HUES64 (cell line): ENCODE results near the gene EBLN2. TPM values are rescaled to one million over a fixed set of nuclear protein-coding genes. Genes with fewer than 3 reads are reported as not detected.

Source experiments
- H3K27ac ChIP-seq: 2 replicates; pipeline ENCODE4 v1.7.0; 2013; ENCODE audit warnings: low read depth, low read length, inconsistent platforms
- H3K27me3 ChIP-seq: 2 replicates; pipeline ENCODE4 v1.6.1; 2013; ENCODE audit warnings: mild to moderate bottlenecking, low read length; ENCODE audit not compliant: insufficient read depth
- H3K36me3 ChIP-seq: 2 replicates; pipeline ENCODE4 v1.6.1; 2013; ENCODE audit warnings: mild to moderate bottlenecking, low read length; ENCODE audit not compliant: insufficient read depth
- H3K4me1 ChIP-seq: 2 replicates; pipeline ENCODE4 v1.6.1; 2013; ENCODE audit warnings: mild to moderate bottlenecking, low read length, moderate library complexity; ENCODE audit not compliant: insufficient read depth
- H3K4me3 ChIP-seq: 2 replicates; pipeline ENCODE4 v1.5.1; 2013; ENCODE audit warnings: mild to moderate bottlenecking, low read length, moderate library complexity
- H3K9ac ChIP-seq: 2 replicates; pipeline ENCODE4 v1.6.1; 2013; ENCODE audit warnings: mild to moderate bottlenecking, low read depth, low read length
- H3K9me3 ChIP-seq: 2 replicates; pipeline ENCODE4 v1.6.1; 2013; ENCODE audit warnings: low read depth, low read length; ENCODE audit not compliant: insufficient read depth
- WGBS: fragments of 150-250, 120-280 bp; methylation state at CpG from one replicate; pipeline ENCODE4 v1.1.7; 2013; ENCODE audit warnings: missing lambda C conversion rate; 5-methylcytosine and 5-hydroxymethylcytosine counted together
- polyA plus RNA-seq, 2 experiments: library from polyadenylated mRNA; stranded (reverse); fragments of 50-300 nt; gene quantifications; one replicate each; pipeline ENCODE4 v1.2.3, GENCODE V29; 2013

Gene EBLN2
- 2.0 TPM for polyA plus RNA-seq (2013, experiment 1 of 2)
- 1.6 TPM for polyA plus RNA-seq (2013, experiment 2 of 2)

DNA sequence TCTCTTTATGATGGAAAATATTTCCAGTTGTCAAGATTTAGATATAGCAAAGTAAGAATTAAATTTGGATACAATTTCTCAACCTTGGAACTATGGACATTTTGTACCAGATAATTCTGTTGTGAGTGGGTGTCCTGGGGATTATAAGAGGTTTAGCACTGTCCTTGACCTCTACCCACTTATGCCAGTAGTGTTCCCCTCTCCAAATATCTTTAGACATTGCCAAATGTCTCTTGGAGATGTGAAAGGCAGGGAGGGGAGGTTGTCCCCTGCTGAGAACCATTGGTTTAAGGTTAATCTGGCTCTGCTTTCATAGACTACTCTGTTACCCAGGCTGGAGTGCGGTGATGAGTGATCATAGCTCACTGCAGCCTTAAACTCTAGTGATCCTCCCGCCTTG, at the start of gene EBLN2:
Gene EBLN2 (plus strand): TSS at position 244 of the 400 bp plus-strand sequence. CDS start 423 bp downstream, outside the sequence.
- Histone ChIP-seq H3K9me3 (no peaks in the 10 kb centered on the region), H3K36me3 (peaks cover 81% of the 10 kb centered on the region), H3K9ac (no peak within 1 kb of the TSS), H3K4me1 (no peaks in the 10 kb centered on the region), H3K27me3 (no peaks in the 10 kb centered on the region), H3K27ac (no peak within 1 kb of the TSS), H3K4me3 (no peak within 1 kb of the TSS)
- WGBS = 91% methylated on average over 2 of the region's 2 CpGs

GRCh38 chr3:73018298-73018697, 43.2 kb upstream of the EBLN2 start:
- Histone ChIP-seq H3K36me3 (no peaks in the 10 kb centered on the region; the same call in 1 of the 2 replicates), H3K27me3 (no peaks in the 10 kb centered on the region), H3K4me1 (peaks cover 15% of the 10 kb centered on the region), H3K4me3 (no peak overlapping the region), H3K9me3 (no peaks in the 10 kb centered on the region), H3K9ac (no peak overlapping the region), H3K27ac (no peak overlapping the region)
- 93% methylated on average over 4 of the region's 4 CpGs for WGBS

DNA sequence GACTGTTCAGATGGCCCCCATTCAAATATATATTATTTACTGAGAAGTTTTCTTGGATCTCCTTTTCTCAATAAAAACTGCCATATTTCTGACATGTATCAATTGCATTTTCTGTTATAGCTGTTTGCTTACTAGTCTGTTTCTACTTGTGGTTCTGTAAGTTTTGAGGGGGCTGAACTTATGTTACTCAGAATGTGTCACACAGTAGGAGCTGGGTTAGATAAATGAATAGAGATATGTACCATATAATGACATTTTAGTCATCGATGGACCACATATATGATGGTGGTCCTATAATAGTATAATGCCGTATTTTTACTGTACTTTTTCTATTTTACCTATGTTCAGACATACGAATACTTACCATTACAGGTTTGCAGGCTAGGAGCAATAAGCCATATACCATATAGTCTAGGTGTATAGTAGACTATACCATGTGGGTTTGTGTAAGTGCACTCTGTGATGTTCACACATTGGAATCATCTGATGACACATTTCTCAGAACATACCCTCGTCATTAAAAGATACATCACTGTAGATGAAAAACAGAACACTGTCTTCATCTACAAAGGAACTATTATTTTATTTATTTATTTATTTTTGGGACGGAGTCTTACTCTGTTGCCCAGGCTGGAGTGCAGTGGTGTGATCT, 42.5 kb upstream of the EBLN2 start:
- WGBS = 94% methylated on average over 2 of the region's 5 CpGs
- Histone ChIP-seq H3K36me3 (no peaks in the 10 kb centered on the region; the same call in 1 of the 2 replicates), H3K4me1 (peaks cover 21% of the 10 kb centered on the region), H3K27ac (no peak overlapping the region), H3K4me3 (no peak overlapping the region), H3K27me3 (no peaks in the 10 kb centered on the region), H3K9me3 (no peaks in the 10 kb centered on the region), H3K9ac (no peak overlapping the region)

- Histone ChIP-seq H3K9ac (no peak overlapping the region), H3K27me3 (no peaks in the 10 kb centered on the region), H3K4me3 (no peak overlapping the region), H3K4me1 (peaks cover 37% of the 10 kb centered on the region), H3K9me3 (no peaks in the 10 kb centered on the region), H3K27ac (no peak overlapping the region), H3K36me3 (no peaks in the 10 kb centered on the region; the same call in 1 of the 2 replicates)
- WGBS = 56% methylated on average over 1 of the region's 4 CpGs
These were observed 40.1 kb upstream of the EBLN2 start for GRCh38 chr3:73021301-73021835.

- Histone ChIP-seq H3K9ac (no peak overlapping the region; the same call in 1 of the 2 replicates), H3K36me3 (no peaks in the 10 kb centered on the region), H3K27me3 (no peaks in the 10 kb centered on the region), H3K4me3 (peak overlapping the region; percentile 9; the same call in 1 of the 2 replicates), H3K27ac (peak overlapping the region; percentile 23; the same call in 1 of the 2 replicates), H3K4me1 (peaks cover 37% of the 10 kb centered on the region), H3K9me3 (no peaks in the 10 kb centered on the region)
These were observed 36.6 kb upstream of the EBLN2 start for GRCh38 chr3:73024836-73025235.

DNA sequence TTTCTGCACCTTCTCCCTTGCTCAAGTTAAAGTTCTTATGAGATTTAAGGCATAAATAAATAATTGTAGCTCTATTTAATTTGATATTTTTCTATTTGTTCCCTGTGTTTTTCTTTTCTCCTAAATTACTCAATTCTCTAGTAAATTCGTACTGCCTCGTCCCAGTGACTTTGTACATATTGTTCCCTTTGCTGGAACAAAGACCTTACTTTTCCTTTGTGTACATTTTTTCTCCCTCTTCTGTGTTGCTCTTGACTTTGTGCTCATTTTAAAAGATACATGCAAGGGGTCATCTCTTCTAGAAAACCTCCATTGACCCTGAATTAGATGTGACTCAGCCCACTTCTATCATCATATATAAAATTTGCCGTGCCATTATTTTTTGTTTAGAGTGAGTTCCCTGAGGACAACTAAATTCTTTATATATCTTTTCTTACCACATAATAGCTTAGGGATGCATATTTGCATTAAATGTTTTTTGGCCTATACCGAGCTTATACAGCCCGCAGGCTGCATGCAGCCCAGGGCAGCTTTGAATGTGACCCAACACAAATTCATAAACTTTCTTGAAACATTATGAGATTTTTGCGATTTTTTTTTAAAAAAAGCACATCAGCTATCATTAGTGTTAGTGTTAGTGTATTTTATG, 35.2 kb upstream of the EBLN2 start:
- Histone ChIP-seq H3K9ac (no peak overlapping the region), H3K4me1 (peaks cover 37% of the 10 kb centered on the region), H3K36me3 (no peaks in the 10 kb centered on the region), H3K27me3 (no peaks in the 10 kb centered on the region), H3K4me3 (no peak overlapping the region), H3K9me3 (no peaks in the 10 kb centered on the region), H3K27ac (no peak overlapping the region)
- 90% methylated on average over 6 of the region's 6 CpGs for WGBS

GRCh38 chr3:73026760-73027113, 34.7 kb upstream of the EBLN2 start:
- WGBS = no CpG with 5 or more reads among the region's 2 CpGs
- no peaks in the 10 kb centered on the region for H3K27me3 ChIP-seq
- peaks cover 38% of the 10 kb centered on the region for H3K4me1 ChIP-seq
- no peak overlapping the region for H3K27ac ChIP-seq
- no peaks in the 10 kb centered on the region for H3K36me3 ChIP-seq
- no peaks in the 10 kb centered on the region for H3K9me3 ChIP-seq
- no peak overlapping the region for H3K4me3 ChIP-seq
- H3K9ac ChIP-seq = no peak overlapping the region

DNA sequence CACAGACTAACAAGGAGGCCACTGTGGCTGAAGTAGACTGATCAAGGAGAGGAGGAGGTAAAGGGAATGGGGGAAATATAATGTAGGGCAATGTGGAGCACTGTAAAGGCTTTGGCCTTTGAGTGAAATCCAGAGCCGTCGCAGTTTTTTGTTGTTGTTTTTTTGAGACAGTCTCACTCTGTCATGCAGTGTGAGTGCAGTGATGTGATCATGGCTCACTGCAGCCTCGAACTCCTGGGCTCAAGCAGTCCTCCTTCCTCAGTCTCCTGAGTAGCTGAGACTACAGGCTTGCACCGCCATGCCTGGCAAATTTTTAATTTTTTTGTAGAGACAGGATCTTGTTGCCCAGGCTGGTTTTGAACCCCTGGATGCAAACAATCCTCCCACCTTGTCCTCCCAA, 32.7 kb upstream of the EBLN2 start:
- Histone ChIP-seq H3K9ac (no peak overlapping the region), H3K27ac (no peak overlapping the region), H3K27me3 (no peaks in the 10 kb centered on the region), H3K36me3 (no peaks in the 10 kb centered on the region), H3K9me3 (no peaks in the 10 kb centered on the region), H3K4me1 (peaks cover 19% of the 10 kb centered on the region), H3K4me3 (no peak overlapping the region)
- 84% methylated on average over 4 of the region's 4 CpGs for WGBS

GRCh38 chr3:73029321-73029796, 32.1 kb upstream of the EBLN2 start:
- H3K36me3 ChIP-seq = no peaks in the 10 kb centered on the region
- H3K9me3 ChIP-seq = no peaks in the 10 kb centered on the region
- H3K4me3 ChIP-seq = no peak overlapping the region
- no peaks in the 10 kb centered on the region for H3K27me3 ChIP-seq
- 86% methylated on average over 1 of the region's 1 CpG for WGBS
- no peak overlapping the region for H3K27ac ChIP-seq
- peaks cover 14% of the 10 kb centered on the region for H3K4me1 ChIP-seq
- no peak overlapping the region for H3K9ac ChIP-seq

- Histone ChIP-seq H3K36me3 (no peaks in the 10 kb centered on the region), H3K27me3 (no peaks in the 10 kb centered on the region), H3K9me3 (no peaks in the 10 kb centered on the region), H3K9ac (no peak overlapping the region), H3K4me3 (no peak overlapping the region), H3K27ac (no peak overlapping the region), H3K4me1 (peaks cover 6% of the 10 kb centered on the region; the same call in 1 of the 2 replicates)
- WGBS = 97% methylated on average over 1 of the region's 1 CpG
These were observed 31.3 kb upstream of the EBLN2 start for GRCh38 chr3:73030073-73030597.

GRCh38 chr3:73031573-73032103, 29.8 kb upstream of the EBLN2 start:
- peaks cover 10% of the 10 kb centered on the region for H3K4me1 ChIP-seq
- no peaks in the 10 kb centered on the region for H3K36me3 ChIP-seq
- WGBS = 67% methylated on average over 2 of the region's 2 CpGs
- no peaks in the 10 kb centered on the region for H3K9me3 ChIP-seq
- no peaks in the 10 kb centered on the region for H3K27me3 ChIP-seq
- no peak overlapping the region for H3K9ac ChIP-seq
- H3K27ac ChIP-seq = no peak overlapping the region
- no peak overlapping the region for H3K4me3 ChIP-seq
